NT2/D1 (cell line): ENCODE measurements around the gene LIMD2.

Experiments
- DNase-seq: peaks from one replicate; pipeline ENCODE4 v3.0.0-alpha.2; 2011; ENCODE audit warnings: low read depth, low spot score
- H3K27me3 ChIP-seq: 2 replicates; pipeline ENCODE4 v1.6.0; 2011; ENCODE audit warnings: mild to moderate bottlenecking; ENCODE audit not compliant: insufficient read length, insufficient read depth
- H3K36me3 ChIP-seq: 2 replicates; pipeline ENCODE4 v1.6.1; 2011; ENCODE audit warnings: mild to moderate bottlenecking, low read length, mixed read lengths; ENCODE audit not compliant: insufficient read depth, insufficient read length
- H3K4me1 ChIP-seq: 2 replicates; pipeline ENCODE4 v1.5.1; 2011; ENCODE audit not compliant: insufficient read depth, insufficient read length
- H3K4me3 ChIP-seq: 2 replicates; pipeline ENCODE4 v1.5.1; 2011; ENCODE audit warnings: low read depth; ENCODE audit not compliant: insufficient read length
- H3K9ac ChIP-seq: 2 replicates; pipeline ENCODE4 v1.6.0; 2011; ENCODE audit warnings: low read depth; ENCODE audit not compliant: insufficient read length
- H3K9me3 ChIP-seq: 2 replicates; pipeline ENCODE4 v1.5.1; 2011; ENCODE audit warnings: mild to moderate bottlenecking, low read length; ENCODE audit not compliant: insufficient read depth
- SUZ12 ChIP-seq: IDR thresholded peaks from 2 replicates; pipeline ENCODE4 v1.6.1; 2011; ENCODE audit not compliant: insufficient read length, insufficient read depth; ENCODE audit errors: extremely low read depth
- YY1 ChIP-seq: IDR thresholded peaks from 2 replicates; pipeline ENCODE4 v1.6.1; 2011; ENCODE audit not compliant: insufficient read length, insufficient read depth
- ZNF274 ChIP-seq: IDR thresholded peaks from 2 replicates; pipeline ENCODE4 v1.6.1; 2011; ENCODE audit warnings: mild to moderate bottlenecking, low read depth, low read length

The LIMD2 gene

DNA sequence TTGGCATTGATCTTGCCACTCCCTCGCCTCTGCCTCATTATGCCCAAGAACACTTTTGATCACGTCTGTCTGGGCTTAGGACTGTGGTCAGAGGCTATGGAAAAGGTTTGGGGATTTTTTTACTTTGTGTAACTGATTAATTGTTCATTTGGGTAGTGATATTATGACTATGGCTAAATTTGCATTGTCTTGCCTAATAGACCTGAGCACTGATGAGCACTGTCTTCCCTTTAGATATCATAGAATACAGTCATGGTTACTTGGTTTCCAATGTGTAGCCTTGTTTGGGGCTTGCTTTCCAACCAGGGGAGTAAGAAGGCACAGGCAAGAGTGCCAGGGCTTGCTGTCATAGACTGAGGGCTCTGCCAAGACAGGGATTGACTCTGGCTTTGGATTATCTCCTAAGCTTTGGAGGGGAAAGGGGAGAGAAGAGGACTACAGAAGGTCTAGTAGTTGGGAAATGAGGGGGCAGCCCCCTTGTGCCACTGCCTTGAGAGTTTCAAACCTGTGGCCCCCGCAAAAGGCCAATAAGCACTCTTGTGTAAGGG, 13.7 kb downstream of the LIMD2 start:
- H3K9ac ChIP-seq, result no peak overlapping the region
- H3K36me3 ChIP-seq, result peaks cover 78% of the 10 kb centered on the region
- no peaks in the 10 kb centered on the region for H3K27me3 ChIP-seq
- no peaks in the 10 kb centered on the region for H3K9me3 ChIP-seq
- DNase-seq, result no peak
- no peaks in the 10 kb centered on the region for H3K4me1 ChIP-seq
- TF ChIP-seq ZNF274 (no peak), YY1 (no peak), SUZ12 (no peak)
- H3K4me3 ChIP-seq, result no peak overlapping the region

GRCh38 chr17:63685578-63685977, 14.3 kb downstream of the LIMD2 start:
- TF ChIP-seq SUZ12 (no peak), ZNF274 (no peak), YY1 (no peak)
- H3K27me3 ChIP-seq, result no peaks in the 10 kb centered on the region
- H3K9me3 ChIP-seq, result no peaks in the 10 kb centered on the region
- no peak overlapping the region for H3K9ac ChIP-seq
- DNase-seq, result no peak
- H3K4me3 ChIP-seq, result no peak overlapping the region
- H3K36me3 ChIP-seq, result peaks cover 71% of the 10 kb centered on the region
- H3K4me1 ChIP-seq, result no peaks in the 10 kb centered on the region

- H3K9me3 ChIP-seq, result no peaks in the 10 kb centered on the region
- H3K27me3 ChIP-seq, result no peaks in the 10 kb centered on the region
- H3K4me3 ChIP-seq, result no peak overlapping the region
- H3K9ac ChIP-seq, result no peak overlapping the region
- DNase-seq, result no peak
- peaks cover 68% of the 10 kb centered on the region for H3K36me3 ChIP-seq
- H3K4me1 ChIP-seq, result no peaks in the 10 kb centered on the region
- no peak for TF ChIP-seq SUZ12
- TF ChIP-seq YY1, result no peak
- TF ChIP-seq ZNF274, result no peak
These were observed 14.9 kb downstream of the LIMD2 start for GRCh38 chr17:63685041-63685440.

- Histone ChIP-seq H3K36me3 (peaks cover 51% of the 10 kb centered on the region), H3K27me3 (no peaks in the 10 kb centered on the region), H3K4me1 (no peaks in the 10 kb centered on the region), H3K4me3 (no peak overlapping the region), H3K9ac (no peak overlapping the region), H3K9me3 (no peaks in the 10 kb centered on the region)
- no peak for DNase-seq
- no peak for TF ChIP-seq YY1
- TF ChIP-seq ZNF274, result no peak
- TF ChIP-seq SUZ12, result no peak
These were observed 16.9 kb downstream of the LIMD2 start for GRCh38 chr17:63682981-63683380.

- Histone ChIP-seq H3K4me3 (no peak overlapping the region), H3K4me1 (no peaks in the 10 kb centered on the region), H3K27me3 (no peaks in the 10 kb centered on the region), H3K9ac (no peak overlapping the region), H3K9me3 (no peaks in the 10 kb centered on the region), H3K36me3 (peaks cover 54% of the 10 kb centered on the region)
- DNase-seq, result no peak
- TF ChIP-seq ZNF274, result no peak
- no peak for TF ChIP-seq SUZ12
- TF ChIP-seq YY1, result no peak
These were observed 17.5 kb downstream of the LIMD2 start for GRCh38 chr17:63682441-63682840.

DNA sequence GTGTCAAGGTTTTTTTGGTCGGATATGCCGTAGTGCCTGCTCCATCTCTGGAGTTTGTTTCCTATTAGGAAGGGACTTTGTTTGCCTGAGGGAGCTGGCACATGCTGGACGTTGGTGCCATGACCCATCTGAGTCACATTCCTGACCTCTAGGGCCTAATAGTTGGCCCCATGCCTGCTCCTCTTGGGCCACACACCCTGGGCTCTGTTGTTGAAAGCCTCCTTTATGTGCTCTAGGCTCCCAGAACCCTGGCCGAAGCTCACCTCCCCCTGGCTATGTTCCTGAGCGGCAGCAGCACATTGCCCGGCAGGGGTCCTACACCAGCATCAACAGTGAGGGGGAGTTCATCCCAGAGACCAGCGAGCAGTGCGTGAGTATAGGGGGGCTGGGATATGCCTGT, 18.4 kb downstream of the LIMD2 start:
- DNase-seq, result no peak
- Histone ChIP-seq H3K27me3 (no peaks in the 10 kb centered on the region), H3K9ac (no peak overlapping the region), H3K9me3 (no peaks in the 10 kb centered on the region), H3K4me3 (no peak overlapping the region), H3K4me1 (no peaks in the 10 kb centered on the region), H3K36me3 (peaks cover 58% of the 10 kb centered on the region)
- TF ChIP-seq SUZ12, result no peak
- no peak for TF ChIP-seq ZNF274
- TF ChIP-seq YY1, result no peak

GRCh38 chr17:63680700-63681099, 19.2 kb downstream of the LIMD2 start:
- Histone ChIP-seq H3K4me3 (no peak overlapping the region), H3K36me3 (peaks cover 56% of the 10 kb centered on the region), H3K9ac (no peak overlapping the region), H3K9me3 (no peaks in the 10 kb centered on the region), H3K4me1 (peaks cover under 1% of the 10 kb centered on the region), H3K27me3 (no peaks in the 10 kb centered on the region)
- DNase-seq, result no peak
- TF ChIP-seq YY1 (no peak), SUZ12 (no peak)
